Measurements from ENCODE around the gene LACTB.
A peak's percentile ranks its signal among the peaks of the same experiment; 100 is the strongest.

Gene LACTB

GRCh38 chr15:63156755-63157117, 35.1 kb downstream of the LACTB start:
- Histone ChIP-seq H3K36me3 (peaks cover 7% of the 10 kb centered on the region; the same call in 1 of the 2 replicates), H3K4me1 (no peaks in the 10 kb centered on the region), H3K9me3 (no peaks in the 10 kb centered on the region), H3K4me3 (ENCODE audit: low read depth, low read length) (peak overlapping the region; percentile 95), H3K27me3 (no peaks in the 10 kb centered on the region)
- no peak for DNase-seq
- TF ChIP-seq, protein P1, sequence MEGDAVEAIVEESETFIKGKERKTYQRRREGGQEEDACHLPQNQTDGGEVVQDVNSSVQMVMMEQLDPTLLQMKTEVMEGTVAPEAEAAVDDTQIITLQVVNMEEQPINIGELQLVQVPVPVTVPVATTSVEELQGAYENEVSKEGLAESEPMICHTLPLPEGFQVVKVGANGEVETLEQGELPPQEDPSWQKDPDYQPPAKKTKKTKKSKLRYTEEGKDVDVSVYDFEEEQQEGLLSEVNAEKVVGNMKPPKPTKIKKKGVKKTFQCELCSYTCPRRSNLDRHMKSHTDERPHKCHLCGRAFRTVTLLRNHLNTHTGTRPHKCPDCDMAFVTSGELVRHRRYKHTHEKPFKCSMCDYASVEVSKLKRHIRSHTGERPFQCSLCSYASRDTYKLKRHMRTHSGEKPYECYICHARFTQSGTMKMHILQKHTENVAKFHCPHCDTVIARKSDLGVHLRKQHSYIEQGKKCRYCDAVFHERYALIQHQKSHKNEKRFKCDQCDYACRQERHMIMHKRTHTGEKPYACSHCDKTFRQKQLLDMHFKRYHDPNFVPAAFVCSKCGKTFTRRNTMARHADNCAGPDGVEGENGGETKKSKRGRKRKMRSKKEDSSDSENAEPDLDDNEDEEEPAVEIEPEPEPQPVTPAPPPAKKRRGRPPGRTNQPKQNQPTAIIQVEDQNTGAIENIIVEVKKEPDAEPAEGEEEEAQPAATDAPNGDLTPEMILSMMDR (IDR thresholded peaks at IDR 0.05; ENCODE audit: low read depth, low read length) = no peak

DNA sequence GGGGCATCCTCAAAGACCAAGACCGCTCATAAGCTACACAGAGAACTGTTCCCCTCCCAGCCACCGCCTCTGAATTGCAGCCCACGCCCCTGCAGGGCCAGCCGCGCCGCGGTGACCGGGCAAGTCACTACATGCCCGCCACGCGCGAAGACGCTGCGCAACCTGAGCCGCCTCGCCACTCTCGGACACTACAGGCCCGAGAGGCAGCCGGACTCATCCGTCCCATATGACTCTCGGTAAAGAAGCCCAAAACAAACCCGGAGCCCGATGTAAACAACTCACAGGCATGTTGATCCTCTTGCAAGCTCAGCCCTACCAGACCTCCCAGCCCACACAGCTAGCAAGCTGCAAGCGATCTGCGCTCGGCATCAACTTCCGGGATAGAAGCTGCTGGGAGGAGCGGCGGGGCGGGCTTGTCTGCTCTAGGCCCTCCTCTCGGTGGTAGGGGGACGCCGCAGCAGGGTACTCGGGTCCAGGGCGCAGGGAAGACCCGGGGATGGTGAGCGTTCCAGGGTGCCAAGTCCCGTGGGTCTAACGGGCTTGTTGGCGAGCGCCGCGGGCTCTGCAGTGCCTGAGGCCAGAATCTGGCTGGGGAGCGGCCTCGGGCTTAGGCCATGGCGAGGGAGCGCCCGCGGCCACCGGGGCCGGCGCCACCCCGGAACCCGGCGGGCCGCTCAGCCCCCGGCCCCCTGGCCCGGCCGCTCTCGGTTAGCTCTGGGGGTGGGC, 35.6 kb downstream of the LACTB start, which contains the start of gene RPS27L:
Gene RPS27L (minus strand): TSS at position 360 of the 726 bp plus-strand sequence. CDS start 72 bp downstream, at position 288.
- peak; percentile 94 for DNase-seq
- Histone ChIP-seq H3K4me3 (ENCODE audit: low read depth, low read length) (peak within 1 kb of the TSS; percentile 95), H3K9me3 (no peaks in the 10 kb centered on the region), H3K36me3 (peaks cover 7% of the 10 kb centered on the region; the same call in 1 of the 2 replicates), H3K27me3 (no peaks in the 10 kb centered on the region), H3K4me1 (no peaks in the 10 kb centered on the region)
- TF ChIP-seq, protein P1 (IDR thresholded peaks at IDR 0.05; ENCODE audit: low read depth, low read length) = no peak

- H3K27me3 ChIP-seq = no peaks in the 10 kb centered on the region
- H3K4me1 ChIP-seq = no peaks in the 10 kb centered on the region
- TF ChIP-seq, protein P1 (IDR thresholded peaks at IDR 0.05; ENCODE audit: low read depth, low read length) = peak; percentile 19; the same call in 1 of the 2 replicates
- no peaks in the 10 kb centered on the region for H3K9me3 ChIP-seq
- peak; percentile 50 for DNase-seq
- H3K36me3 ChIP-seq = 0 out of 2 replicates have a peak, but pooled peaks cover 4% of the 10 kb centered on the region
- peak overlapping the region; percentile 95 for H3K4me3 ChIP-seq (ENCODE audit: low read depth, low read length)
These were observed 36.3 kb downstream of the LACTB start for GRCh38 chr15:63157891-63158431.

DNA sequence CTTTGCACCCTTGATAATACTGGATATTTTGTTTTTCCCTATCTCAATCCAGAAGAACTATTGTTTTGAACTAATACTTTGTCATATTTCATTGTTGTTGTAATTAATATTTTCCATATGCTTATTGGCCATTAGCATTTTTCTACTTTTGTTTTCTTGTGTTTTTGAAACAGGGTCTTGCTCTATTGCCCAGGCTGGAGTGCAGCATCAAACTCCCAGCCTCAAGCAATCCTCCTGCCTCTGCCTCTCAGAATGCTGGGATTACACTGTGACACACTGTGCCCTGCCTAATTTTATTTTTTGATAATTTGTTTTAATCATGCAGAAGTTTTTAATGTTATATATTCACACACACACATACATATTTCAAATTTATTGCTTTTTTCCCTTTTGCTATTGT, 39.0 kb downstream of the LACTB start:
- TF ChIP-seq, protein P1 (IDR thresholded peaks at IDR 0.05; ENCODE audit: low read depth, low read length) = no peak
- Histone ChIP-seq H3K36me3 (no peaks in the 10 kb centered on the region), H3K4me1 (no peaks in the 10 kb centered on the region), H3K9me3 (no peaks in the 10 kb centered on the region), H3K4me3 (ENCODE audit: low read depth, low read length) (no peak overlapping the region), H3K27me3 (no peaks in the 10 kb centered on the region)
- no peak for DNase-seq

GRCh38 chr15:63163217-63163616, 41.6 kb downstream of the LACTB start:
- no peak for DNase-seq
- Histone ChIP-seq H3K9me3 (no peaks in the 10 kb centered on the region), H3K4me3 (ENCODE audit: low read depth, low read length) (no peak overlapping the region), H3K36me3 (no peaks in the 10 kb centered on the region), H3K27me3 (no peaks in the 10 kb centered on the region), H3K4me1 (no peaks in the 10 kb centered on the region)
- TF ChIP-seq, protein P1 (IDR thresholded peaks at IDR 0.05; ENCODE audit: low read depth, low read length) = no peak

Data from BE2C (cell line).